ENCODE measurements around the gene RNASEL. TPM values are rescaled to one million over a fixed set of nuclear protein-coding genes. Genes with fewer than 3 reads are reported as not detected.

Gene RNASEL
- total and polyA plus RNA-seq, 9 of the 15 experiments (the other 6 are each of a cell fraction or from before 2014, with no cell fraction given) = 4.3 to 11.1 (median 7.2) TPM

- H3K27me3 ChIP-seq (ENCODE audit: control insufficient read depth in 2 of 2, insufficient read depth in 2 of 2, low read length in 2 of 2) = peaks cover 12 to 31% of the 10 kb centered on the region in 2 experiments
- H4K20me1 ChIP-seq (replicated peaks; ENCODE audit: control insufficient read depth, insufficient read depth, low read length) = no peaks in the 10 kb centered on the region
- POLR2A ChIA-PET = interaction anchor here (0.8 kb wide), 1 partner anchor 363 kb away, joined by 4 read pairs; no protein-coding TSS in a partner anchor
- H3K4me3 ChIP-seq = no peak overlapping the region
- BruUV-seq (replicated peaks) = no TSS peak
- in situ Hi-C loops (cut with MboI) = no loop called here
- no peak overlapping the region for H3K27ac ChIP-seq (ENCODE audit: extremely low read depth, low read depth, low read length)
- DNase-seq (ENCODE audit: extremely low read depth in 1 of 4, low spot score in 3 of 4) = no peak
- TF ChIP-seq CHD4 (IDR thresholded peaks at IDR 0.05; ENCODE audit: insufficient read depth, insufficient replicate concordance, low read depth, low read length, poor library complexity, severe bottlenecking) (no peak), GTF2F1 (IDR thresholded peaks at IDR 0.05; ENCODE audit: low read depth, low read length) (no peak), SMARCA5 (IDR thresholded peaks at IDR 0.05) (no peak), HSF4 (CRISPR knock-in tag; IDR thresholded peaks at IDR 0.05; ENCODE audit: borderline replicate concordance) (no peak), KAT2B (IDR thresholded peaks at IDR 0.05; ENCODE audit: low read depth, low read length) (no peak), THRAP3 (IDR thresholded peaks at IDR 0.05; ENCODE audit: borderline replicate concordance) (no peak), NKRF (IDR thresholded peaks at IDR 0.05; ENCODE audit: borderline replicate concordance) (no peak), SRSF7 (optimal IDR thresholded peaks at IDR 0.05; ENCODE audit: low read depth, low read length) (no peak), ELF4 (CRISPR knock-in tag; IDR thresholded peaks at IDR 0.05) (no peak)
- H3K4me2 ChIP-seq (ENCODE audit: insufficient read depth, low read length) = no peak overlapping the region
- H3K9me1 ChIP-seq (ENCODE audit: control insufficient read depth, insufficient read depth, low read length) = no peaks in the 10 kb centered on the region
- H3K9ac ChIP-seq (ENCODE audit: insufficient read depth in 1 of 2, low read depth in 2 of 2, low read length in 2 of 2) = no peak overlapping the region
- H3K36me3 ChIP-seq (ENCODE audit: control insufficient read depth, insufficient read depth, low read length) = no peaks in the 10 kb centered on the region
- no peak for FAIRE-seq
- H3K4me1 ChIP-seq (replicated peaks in 1 of 2; ENCODE audit: control insufficient read depth in 2 of 2, insufficient read depth in 2 of 2, low read length in 2 of 2) = no peaks in the 10 kb centered on the region
- H3K9me3 ChIP-seq (replicated peaks; ENCODE audit: control insufficient read depth, insufficient read depth, low read depth, low read length) = no peaks in the 10 kb centered on the region
- WGBS (ENCODE audit: insufficient coverage, low coverage, missing lambda C conversion rate) = 0% methylated on average over 3 of the region's 3 CpGs
- no peak for ATAC-seq
- CTCF ChIA-PET (ENCODE audit: low intra/inter-chr PET ratio) = no interaction called here
- intact Hi-C loops (cut with micrococcal nuclease) = no loop called here
- no peak overlapping the region for H2AFZ ChIP-seq (ENCODE audit: low read depth, low read length)
- H3K79me2 ChIP-seq (ENCODE audit: control insufficient read depth, insufficient read depth, low read length) = no peaks in the 10 kb centered on the region
Measured at GRCh38 chr1:182625024-182625423, 36.0 kb upstream of the RNASEL start.

All from K562 (cell line).